NOMO-1 (cell line): ENCODE data around the gene SUMO4.
"Not testable (repeated sequence)": the region's sequence is repeated elsewhere in the genome, so short reads cannot be mapped to it uniquely, and the experiment has no call there.

Experiments used
- DNase-seq, 2 experiments: peaks; one replicate each; lab custom pipeline; 2025; ENCODE audit not compliant: unreplicated experiment in 2 of 2; lab: John Stamatoyannopoulos, UW

Gene SUMO4

DNA sequence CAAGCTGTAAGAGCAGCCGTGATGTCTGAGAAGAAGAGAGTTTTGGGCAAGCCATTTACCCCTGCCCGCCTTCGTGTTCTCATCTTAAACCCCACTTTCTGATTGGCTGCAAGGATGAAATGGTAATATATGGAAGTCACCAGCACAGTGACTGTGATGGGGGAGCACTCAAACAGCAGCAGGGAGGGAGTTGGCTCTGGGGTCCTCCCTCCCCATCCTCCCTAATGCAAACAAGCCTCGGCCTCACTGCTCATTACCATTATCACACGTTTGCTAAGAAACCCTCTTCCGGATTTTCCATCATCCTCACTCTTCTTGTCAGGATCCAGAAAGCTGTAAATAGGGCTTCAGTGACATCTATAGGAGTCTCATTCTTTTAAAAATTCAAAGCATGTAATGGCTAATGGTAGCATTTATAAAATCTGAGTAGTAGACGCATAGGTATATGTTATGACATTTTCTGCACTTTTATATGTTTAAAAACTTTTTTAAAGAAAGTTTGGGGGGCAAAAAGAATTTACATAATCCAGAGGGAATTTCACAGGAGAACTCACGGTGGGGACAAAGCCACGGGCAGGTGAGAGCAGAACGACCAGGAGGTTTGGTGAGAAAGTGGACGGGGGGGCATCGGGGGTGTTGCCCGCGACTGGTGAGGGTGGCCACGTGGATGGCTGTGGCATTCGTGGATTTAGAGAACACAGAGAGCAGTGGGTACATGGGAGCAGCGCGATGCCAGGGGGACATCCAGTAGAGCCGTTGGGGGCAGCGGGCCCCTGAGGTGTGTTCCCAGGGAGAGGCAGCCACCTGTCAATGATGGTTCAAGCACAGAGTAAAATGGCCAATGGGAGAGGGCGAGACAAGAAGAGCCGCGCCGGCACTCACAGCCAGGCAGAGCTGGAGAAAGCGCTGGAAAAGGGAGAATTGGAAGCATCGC is 29.6 kb downstream of the SUMO4 start:
- no peak for DNase-seq

GRCh38 chr6:149431905-149432775 is 32.1 kb downstream of the SUMO4 start:
- peak; percentile 56 to 70 for DNase-seq

- DNase-seq: no peak
These were observed 33.3 kb downstream of the SUMO4 start for GRCh38 chr6:149433405-149433804.

DNA sequence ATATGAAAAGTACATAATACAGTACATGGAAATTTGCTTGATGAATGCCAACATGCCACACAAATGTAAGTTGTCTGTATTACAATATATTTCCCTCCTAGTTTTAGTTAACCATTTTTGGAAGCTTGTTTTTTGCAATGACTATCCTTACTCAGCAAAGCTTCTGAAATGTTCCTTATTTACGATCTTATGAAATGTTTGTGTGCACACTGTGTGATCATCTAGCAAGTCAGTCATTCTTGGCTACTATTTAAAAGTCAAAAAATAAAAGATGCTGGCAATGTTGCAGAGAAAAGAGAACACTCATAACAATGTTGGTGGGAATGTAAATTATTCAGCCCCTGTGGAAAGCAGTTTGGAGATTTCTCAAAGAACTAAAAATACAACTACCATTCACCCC is 33.8 kb downstream of the SUMO4 start:
- no peak for DNase-seq

DNA sequence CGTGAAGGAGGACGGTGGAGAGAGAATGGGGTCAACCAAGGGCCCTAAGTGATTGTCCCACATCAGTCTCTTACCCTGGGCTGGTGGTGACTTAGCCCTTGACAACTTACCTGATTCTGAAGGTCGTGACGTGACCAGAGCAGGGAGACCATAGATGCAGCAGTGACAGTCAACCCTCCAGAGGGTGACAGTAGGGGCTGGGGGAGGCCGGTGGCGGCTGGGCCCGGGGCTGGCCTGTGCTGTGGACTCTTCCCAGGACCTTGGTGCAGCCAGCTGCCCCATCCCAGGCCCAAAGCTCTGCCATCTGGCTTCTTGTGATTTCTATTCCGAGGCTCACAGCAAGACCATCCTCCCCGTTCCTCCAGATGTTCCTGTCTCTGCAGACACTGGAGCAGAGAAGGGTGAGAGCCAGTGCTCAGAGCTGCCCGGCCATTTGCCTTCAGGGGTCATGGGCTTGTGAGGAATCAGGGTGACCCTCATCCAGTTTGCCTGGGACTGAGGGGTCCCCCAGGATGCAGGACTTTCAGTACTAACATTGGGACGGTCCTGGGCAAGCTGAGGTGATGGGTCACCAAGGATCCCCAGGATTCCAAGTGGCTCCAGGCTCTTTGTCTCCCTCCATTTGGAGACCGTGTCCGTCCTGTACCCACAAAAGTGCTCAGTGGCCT is 36.0 kb downstream of the SUMO4 start:
- no peak for DNase-seq

DNA sequence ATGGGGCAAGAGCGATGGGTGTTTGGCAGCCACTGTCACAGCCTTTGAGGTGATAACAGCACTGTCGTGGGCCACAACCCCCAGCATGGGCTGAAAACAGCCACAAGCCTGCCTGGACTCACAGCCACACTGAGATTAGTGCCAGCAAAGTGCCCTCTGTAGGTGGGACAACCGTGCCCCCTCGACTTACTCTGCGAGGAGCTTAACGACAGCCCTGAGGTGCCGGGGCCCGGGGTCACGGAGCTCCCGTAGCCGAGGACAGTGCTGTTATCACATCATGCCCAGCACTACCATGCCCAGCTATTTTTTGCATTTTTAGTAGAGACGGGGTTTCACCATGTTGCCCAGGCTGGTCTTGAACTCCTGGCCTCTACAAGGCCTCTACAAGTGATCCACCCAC is 36.6 kb downstream of the SUMO4 start:
- DNase-seq: no peak

DNA sequence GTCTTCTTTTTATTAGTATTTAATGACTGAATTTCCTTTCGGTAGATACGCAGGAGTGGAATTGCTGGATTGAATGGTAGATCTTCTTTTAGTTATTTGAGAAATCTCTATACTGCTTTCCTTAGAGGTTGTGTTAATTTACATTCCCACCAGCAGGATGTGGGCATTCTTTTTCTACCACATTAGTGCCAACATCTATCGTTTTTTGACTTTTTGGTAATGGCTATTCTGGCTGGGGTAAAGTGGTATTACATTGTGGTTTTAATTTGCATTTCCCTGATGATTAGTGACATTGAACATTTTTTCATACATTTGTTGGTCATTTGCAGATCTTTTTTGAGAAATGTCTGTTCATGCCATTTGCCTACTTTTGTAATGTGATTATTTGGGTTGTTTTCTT is 37.1 kb downstream of the SUMO4 start:
- DNase-seq: no peak

GRCh38 chr6:149438855-149439254 is 38.8 kb downstream of the SUMO4 start:
- DNase-seq: no peak

GRCh38 chr6:149439626-149440025 is 39.6 kb downstream of the SUMO4 start:
- DNase-seq: no peak

GRCh38 chr6:149440735-149441671 is 40.9 kb downstream of the SUMO4 start:
- DNase-seq: no peak

GRCh38 chr6:149441740-149442139 is 41.7 kb downstream of the SUMO4 start:
- DNase-seq: no peak

DNA sequence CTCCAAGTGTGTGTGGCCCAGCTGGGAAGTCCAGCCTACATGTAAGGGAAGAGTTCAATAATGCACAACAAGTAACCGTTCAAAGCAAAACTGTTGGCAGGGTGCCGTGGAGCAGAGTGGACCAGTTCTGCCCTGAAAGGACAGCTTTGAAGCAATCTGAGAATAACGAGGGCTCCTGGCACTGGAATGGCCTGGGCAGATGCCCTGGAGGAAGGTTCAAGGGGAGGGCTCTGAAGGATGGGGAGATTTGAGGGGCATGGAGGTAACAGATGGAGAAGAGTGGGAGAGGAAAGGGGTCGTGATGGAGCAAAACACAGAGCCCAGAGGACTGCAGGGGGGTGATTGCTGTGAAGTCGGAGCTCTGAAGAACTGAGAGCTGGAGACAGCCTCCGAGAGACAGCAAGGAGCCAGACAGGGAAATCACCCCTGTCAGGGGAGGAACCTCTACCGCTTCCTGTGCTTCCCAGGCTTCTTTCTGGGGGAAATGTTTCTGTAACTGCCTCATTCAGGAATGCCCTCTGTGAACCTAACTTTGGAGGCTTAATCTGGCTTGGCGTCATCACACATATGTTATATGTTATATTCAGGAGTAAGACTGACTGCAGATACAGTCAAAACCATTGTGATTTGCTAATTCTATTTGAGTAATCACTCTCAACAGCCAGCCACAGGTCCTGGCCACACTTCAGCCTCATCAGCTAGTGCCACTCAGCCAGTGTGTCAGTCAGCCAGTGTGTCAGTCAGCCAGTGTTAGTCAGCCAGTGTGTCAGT is 43.5 kb downstream of the SUMO4 start:
- DNase-seq: no peak

DNA sequence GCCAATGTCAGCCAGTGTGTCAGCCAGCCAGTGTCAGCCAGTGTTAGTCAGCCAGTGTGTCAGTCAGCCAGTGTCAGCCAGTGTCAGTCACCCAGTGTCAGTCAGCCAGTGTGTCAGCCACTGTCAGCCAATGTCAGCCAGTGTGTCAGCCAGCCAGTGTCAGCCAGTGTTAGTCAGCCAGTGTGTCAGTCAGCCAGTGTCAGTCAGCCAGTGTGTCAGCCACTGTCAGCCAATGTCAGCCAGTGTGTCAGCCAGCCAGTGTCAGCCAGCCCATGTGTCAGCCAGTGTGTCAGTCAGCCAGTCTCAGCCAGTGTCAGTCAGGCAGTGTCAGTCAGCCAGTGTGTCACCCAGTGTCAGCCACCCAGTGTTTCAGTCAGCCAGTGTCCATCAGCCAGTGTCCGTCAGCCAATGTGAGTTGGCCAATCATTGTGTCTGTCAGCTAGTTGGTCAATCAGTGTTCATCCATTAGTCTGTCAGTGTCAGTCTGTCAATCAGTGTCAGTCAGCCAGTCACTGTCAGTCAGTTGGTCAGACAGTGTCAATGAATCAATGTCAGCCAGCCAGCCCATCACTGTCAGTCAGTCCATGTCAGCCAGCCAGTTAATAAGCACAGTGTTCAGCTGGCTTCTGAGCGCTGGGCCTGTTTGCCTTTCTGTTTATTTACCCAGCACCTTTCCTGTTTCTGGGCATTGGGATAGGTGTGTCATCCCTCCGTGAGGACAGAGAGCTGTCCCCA is 44.5 kb downstream of the SUMO4 start:
- not testable (repeated sequence) for DNase-seq

GRCh38 chr6:149445095-149445466 is 45.0 kb downstream of the SUMO4 start:
- DNase-seq: no peak

GRCh38 chr6:149445573-149445972 is 45.5 kb downstream of the SUMO4 start:
- no peak for DNase-seq

DNA sequence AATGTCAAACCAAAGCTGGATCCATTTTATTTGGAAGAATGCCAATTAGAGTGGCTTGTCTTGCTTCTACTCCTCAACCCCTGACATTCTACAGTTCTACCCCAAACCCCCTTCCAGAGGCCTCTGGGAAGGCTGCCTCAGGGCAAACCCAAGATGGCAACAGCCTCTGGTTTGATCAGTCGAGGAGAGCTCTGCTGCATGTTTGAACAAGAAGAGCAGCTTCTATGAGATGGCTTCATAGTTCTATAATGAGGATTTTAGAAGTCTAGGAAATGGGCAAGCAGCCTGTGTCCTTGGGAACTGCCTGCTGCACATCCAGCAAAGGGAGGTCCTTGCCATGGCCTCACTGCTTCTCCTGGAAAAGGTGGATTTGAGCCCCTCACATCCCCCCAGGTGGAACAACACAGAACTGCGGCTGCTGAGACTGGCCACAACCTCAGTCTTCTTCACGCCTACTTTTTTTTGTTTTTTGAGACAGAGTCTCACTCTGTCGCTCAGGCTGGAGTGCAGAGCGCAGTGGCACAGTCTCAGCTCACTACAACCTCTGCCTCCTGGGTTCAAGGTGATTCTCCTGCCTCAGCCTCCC is 46.8 kb downstream of the SUMO4 start:
- DNase-seq: no peak

DNA sequence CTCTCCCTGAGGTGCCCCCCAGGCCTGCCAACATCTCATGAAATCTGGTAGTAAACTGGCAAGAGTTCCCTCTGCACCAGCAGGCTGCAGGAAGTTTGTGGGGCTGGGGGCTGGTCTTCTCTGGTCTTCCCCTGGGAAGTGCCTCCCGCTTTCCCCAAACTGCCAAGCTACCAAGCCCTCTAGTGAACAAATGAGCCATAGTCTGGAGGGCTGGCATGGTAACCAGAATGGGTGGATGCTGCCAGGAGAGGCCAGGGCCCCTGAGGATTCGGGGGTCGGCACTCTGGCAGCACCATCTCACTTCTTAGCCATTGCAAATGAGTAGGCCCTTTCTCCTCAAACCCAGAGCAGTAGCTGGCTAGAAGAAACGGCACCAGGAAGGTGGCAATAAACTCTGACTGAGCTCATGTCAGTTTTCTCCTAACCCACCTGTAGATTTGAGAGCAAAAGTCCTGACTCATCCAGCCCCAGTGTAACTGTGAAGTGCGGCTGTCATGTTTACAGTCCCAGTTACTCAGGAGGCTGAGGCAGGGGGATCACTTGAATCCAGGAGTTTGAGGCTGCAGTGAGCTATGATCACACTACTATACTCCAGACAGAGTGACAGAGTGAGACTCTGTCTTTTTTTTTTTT is 48.9 kb downstream of the SUMO4 start:
- DNase-seq: no peak
